ENCODE results near the gene SORCS1.

SORCS1 gene

DNA sequence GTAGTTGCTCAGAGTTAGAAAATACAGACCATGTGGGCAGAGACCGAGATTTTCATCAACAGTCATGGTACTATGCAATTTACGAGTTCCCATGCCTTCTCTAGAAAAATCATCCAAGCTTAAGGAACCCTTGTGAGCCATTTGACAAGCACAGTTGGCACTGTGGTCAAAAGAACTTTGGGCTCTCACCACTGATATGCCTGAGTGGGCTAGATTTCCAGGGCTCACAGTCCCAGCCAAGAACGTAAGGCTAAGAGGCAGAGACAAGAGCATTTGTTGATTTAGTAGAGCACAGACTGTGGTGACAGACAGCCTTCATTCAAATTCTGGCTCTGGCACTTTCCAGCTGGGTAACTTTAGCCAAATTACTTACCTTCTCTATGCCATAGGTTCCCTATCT lies 407.0 kb downstream of the SORCS1 start:
- Histone ChIP-seq H3K9me3 (ENCODE audit: control insufficient read depth, insufficient read depth, low read depth, low read length) (no peaks in the 10 kb centered on the region), H3K36me3 (ENCODE audit: control insufficient read depth in 2 of 2, insufficient read depth in 1 of 2, low read length in 2 of 2) (no peaks in the 10 kb centered on the region), H3K4me1 (ENCODE audit: control insufficient read depth, insufficient read depth, low read length) (no peaks in the 10 kb centered on the region), H3K27ac (ENCODE audit: extremely low read depth, low read depth, low read length) (no peak overlapping the region), H3K4me3 (ENCODE audit: low read depth, low read length) (no peak overlapping the region)
- ChIA-PET POLR2A (no interaction called here), CTCF (interaction anchor here (0.6 kb wide), 1 partner anchor 17 kb away, joined by 3 read pairs; no protein-coding TSS in a partner anchor)
- no peak for TF ChIP-seq YY2 (tag by site-specific recombination; IDR thresholded peaks at IDR 0.05)
- no peak for TF ChIP-seq ZBTB20 (tag by site-specific recombination; IDR thresholded peaks at IDR 0.05)
- TF ChIP-seq FEZF1 (tag by site-specific recombination; IDR thresholded peaks at IDR 0.05): no peak
- TF ChIP-seq ZNF175 (tag by site-specific recombination; IDR thresholded peaks at IDR 0.05): no peak
- TF ChIP-seq WT1 (tag by site-specific recombination; IDR thresholded peaks at IDR 0.05): no peak
- no peak for TF ChIP-seq ZNF23 (tag by site-specific recombination; IDR thresholded peaks at IDR 0.05; ENCODE audit: borderline replicate concordance)
- TF ChIP-seq, protein P1, sequence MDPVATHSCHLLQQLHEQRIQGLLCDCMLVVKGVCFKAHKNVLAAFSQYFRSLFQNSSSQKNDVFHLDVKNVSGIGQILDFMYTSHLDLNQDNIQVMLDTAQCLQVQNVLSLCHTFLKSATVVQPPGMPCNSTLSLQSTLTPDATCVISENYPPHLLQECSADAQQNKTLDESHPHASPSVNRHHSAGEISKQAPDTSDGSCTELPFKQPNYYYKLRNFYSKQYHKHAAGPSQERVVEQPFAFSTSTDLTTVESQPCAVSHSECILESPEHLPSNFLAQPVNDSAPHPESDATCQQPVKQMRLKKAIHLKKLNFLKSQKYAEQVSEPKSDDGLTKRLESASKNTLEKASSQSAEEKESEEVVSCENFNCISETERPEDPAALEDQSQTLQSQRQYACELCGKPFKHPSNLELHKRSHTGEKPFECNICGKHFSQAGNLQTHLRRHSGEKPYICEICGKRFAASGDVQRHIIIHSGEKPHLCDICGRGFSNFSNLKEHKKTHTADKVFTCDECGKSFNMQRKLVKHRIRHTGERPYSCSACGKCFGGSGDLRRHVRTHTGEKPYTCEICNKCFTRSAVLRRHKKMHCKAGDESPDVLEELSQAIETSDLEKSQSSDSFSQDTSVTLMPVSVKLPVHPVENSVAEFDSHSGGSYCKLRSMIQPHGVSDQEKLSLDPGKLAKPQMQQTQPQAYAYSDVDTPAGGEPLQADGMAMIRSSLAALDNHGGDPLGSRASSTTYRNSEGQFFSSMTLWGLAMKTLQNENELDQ (tag by site-specific recombination; IDR thresholded peaks at IDR 0.05; ENCODE audit: low read depth): no peak
- TF ChIP-seq MZF1 (tag by site-specific recombination; IDR thresholded peaks at IDR 0.05; ENCODE audit: borderline replicate concordance): no peak
- no peak for TF ChIP-seq SCRT1 (tag by site-specific recombination; IDR thresholded peaks at IDR 0.05; ENCODE audit: borderline replicate concordance)
- TF ChIP-seq ZNF548 (tag by site-specific recombination; IDR thresholded peaks at IDR 0.05): no peak
- TF ChIP-seq ZNF114 (tag by site-specific recombination; IDR thresholded peaks at IDR 0.05): no peak
- TF ChIP-seq, protein P2, sequence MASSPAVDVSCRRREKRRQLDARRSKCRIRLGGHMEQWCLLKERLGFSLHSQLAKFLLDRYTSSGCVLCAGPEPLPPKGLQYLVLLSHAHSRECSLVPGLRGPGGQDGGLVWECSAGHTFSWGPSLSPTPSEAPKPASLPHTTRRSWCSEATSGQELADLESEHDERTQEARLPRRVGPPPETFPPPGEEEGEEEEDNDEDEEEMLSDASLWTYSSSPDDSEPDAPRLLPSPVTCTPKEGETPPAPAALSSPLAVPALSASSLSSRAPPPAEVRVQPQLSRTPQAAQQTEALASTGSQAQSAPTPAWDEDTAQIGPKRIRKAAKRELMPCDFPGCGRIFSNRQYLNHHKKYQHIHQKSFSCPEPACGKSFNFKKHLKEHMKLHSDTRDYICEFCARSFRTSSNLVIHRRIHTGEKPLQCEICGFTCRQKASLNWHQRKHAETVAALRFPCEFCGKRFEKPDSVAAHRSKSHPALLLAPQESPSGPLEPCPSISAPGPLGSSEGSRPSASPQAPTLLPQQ (tag by site-specific recombination; IDR thresholded peaks at IDR 0.05): no peak

DNA sequence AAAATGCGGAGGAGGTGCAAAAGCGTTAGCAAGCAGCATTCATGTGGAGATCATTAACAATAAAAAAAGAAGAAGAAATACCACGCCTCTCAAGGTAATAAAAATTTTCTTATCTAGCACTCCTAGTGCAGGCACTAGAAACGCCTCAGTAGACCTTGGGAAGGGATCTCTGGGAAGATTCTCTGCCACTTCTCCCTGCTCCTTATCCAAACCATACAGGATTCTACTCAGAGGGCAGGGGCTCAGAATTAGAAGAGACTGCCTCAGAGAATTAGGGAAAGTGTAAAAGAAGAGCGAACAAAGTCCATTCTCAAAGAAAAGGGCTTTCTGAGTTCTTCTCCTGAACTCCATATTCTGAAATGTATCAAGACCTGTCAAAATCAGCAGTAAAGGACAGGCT lies 413.4 kb downstream of the SORCS1 start:
- H3K9me3 ChIP-seq (ENCODE audit: control insufficient read depth, insufficient read depth, low read depth, low read length): no peaks in the 10 kb centered on the region
- CTCF ChIA-PET: no interaction called here
- POLR2A ChIA-PET: no interaction called here
- TF ChIP-seq KLF9 (tag by site-specific recombination; IDR thresholded peaks at IDR 0.05; ENCODE audit: low read depth) (no peak), ZNF776 (tag by site-specific recombination; IDR thresholded peaks at IDR 0.05; ENCODE audit: borderline replicate concordance) (no peak), ZNF302 (tag by site-specific recombination; IDR thresholded peaks at IDR 0.05; ENCODE audit: low read depth) (no peak), ZNF549 (tag by site-specific recombination; IDR thresholded peaks at IDR 0.05) (no peak), ZBTB20 (tag by site-specific recombination; IDR thresholded peaks at IDR 0.05) (no peak), ZBTB8A (tag by site-specific recombination; IDR thresholded peaks at IDR 0.05) (no peak)
- TF ChIP-seq, protein P3, sequence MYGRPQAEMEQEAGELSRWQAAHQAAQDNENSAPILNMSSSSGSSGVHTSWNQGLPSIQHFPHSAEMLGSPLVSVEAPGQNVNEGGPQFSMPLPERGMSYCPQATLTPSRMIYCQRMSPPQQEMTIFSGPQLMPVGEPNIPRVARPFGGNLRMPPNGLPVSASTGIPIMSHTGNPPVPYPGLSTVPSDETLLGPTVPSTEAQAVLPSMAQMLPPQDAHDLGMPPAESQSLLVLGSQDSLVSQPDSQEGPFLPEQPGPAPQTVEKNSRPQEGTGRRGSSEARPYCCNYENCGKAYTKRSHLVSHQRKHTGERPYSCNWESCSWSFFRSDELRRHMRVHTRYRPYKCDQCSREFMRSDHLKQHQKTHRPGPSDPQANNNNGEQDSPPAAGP (tag by site-specific recombination; IDR thresholded peaks at IDR 0.05): no peak
- H3K4me3 ChIP-seq (ENCODE audit: low read depth, low read length): no peak overlapping the region
- H3K27ac ChIP-seq (ENCODE audit: extremely low read depth, low read depth, low read length): no peak overlapping the region
- no peaks in the 10 kb centered on the region for H3K4me1 ChIP-seq (ENCODE audit: control insufficient read depth, insufficient read depth, low read length)
- no peaks in the 10 kb centered on the region for H3K36me3 ChIP-seq (ENCODE audit: control insufficient read depth in 2 of 2, insufficient read depth in 1 of 2, low read length in 2 of 2)

DNA sequence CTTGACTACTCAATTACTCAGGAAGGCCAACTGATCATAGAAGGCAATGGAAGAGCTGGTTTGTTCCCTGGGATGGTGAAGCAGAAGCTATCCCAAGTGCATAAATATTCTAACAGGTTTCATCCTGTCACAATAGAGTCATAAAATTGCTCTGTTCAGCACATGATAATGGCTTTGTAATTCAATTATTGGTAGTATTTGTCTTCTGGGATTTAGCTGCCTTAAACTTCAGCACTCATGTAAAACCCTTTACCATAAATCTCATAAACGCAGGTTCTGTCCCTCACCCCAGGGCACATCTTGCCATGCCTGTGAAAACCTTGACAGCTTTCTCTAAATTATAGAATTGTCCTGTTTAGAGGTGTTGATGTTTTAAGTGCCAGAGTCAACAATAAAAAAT lies 417.6 kb downstream of the SORCS1 start:
- no peaks in the 10 kb centered on the region for H3K9me3 ChIP-seq (ENCODE audit: control insufficient read depth, insufficient read depth, low read depth, low read length)
- ChIA-PET POLR2A (no interaction called here), CTCF (interaction anchor here (1.4 kb wide), 1 partner anchor 38 kb away, joined by 4 read pairs; no protein-coding TSS in a partner anchor)
- H3K4me3 ChIP-seq (ENCODE audit: low read depth, low read length): no peak overlapping the region
- H3K27ac ChIP-seq (ENCODE audit: extremely low read depth, low read depth, low read length): no peak overlapping the region
- no peaks in the 10 kb centered on the region for H3K36me3 ChIP-seq (ENCODE audit: control insufficient read depth in 2 of 2, insufficient read depth in 1 of 2, low read length in 2 of 2)
- H3K4me1 ChIP-seq (ENCODE audit: control insufficient read depth, insufficient read depth, low read length): no peaks in the 10 kb centered on the region
- TF ChIP-seq ZNF311 (tag by site-specific recombination; IDR thresholded peaks at IDR 0.05; ENCODE audit: borderline replicate concordance): no peak
- no peak for TF ChIP-seq ZBTB20 (tag by site-specific recombination; IDR thresholded peaks at IDR 0.05)
- no peak for TF ChIP-seq GLI2 (tag by site-specific recombination; IDR thresholded peaks at IDR 0.05; ENCODE audit: borderline replicate concordance, low read depth)
- no peak for TF ChIP-seq ZFHX2 (tag by site-specific recombination; conservative IDR thresholded peaks at IDR 0.05)
- TF ChIP-seq ZNF23 (tag by site-specific recombination; IDR thresholded peaks at IDR 0.05; ENCODE audit: borderline replicate concordance): no peak
- TF ChIP-seq ZNF501 (tag by site-specific recombination; IDR thresholded peaks at IDR 0.05): no peak
- TF ChIP-seq ZNF624 (tag by site-specific recombination; IDR thresholded peaks at IDR 0.05): no peak
- no peak for TF ChIP-seq ZNF747 (tag by site-specific recombination; IDR thresholded peaks at IDR 0.05)
- TF ChIP-seq, protein P4, sequence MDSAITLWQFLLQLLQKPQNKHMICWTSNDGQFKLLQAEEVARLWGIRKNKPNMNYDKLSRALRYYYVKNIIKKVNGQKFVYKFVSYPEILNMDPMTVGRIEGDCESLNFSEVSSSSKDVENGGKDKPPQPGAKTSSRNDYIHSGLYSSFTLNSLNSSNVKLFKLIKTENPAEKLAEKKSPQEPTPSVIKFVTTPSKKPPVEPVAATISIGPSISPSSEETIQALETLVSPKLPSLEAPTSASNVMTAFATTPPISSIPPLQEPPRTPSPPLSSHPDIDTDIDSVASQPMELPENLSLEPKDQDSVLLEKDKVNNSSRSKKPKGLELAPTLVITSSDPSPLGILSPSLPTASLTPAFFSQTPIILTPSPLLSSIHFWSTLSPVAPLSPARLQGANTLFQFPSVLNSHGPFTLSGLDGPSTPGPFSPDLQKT (IDR thresholded peaks at IDR 0.05; ENCODE audit: borderline replicate concordance, low read depth, low read length): no peak
- no peak for TF ChIP-seq ZNF830 (tag by site-specific recombination; IDR thresholded peaks at IDR 0.05; ENCODE audit: low read depth)
- TF ChIP-seq BCL11B (tag by site-specific recombination; IDR thresholded peaks at IDR 0.05; ENCODE audit: low read depth): no peak

Data from HEK293 (cell line).